ENCODE data around the gene PRG2. TPM values are rescaled to one million over a fixed set of nuclear protein-coding genes. Genes with fewer than 3 reads are reported as not detected.

The PRG2 gene
- total RNA-seq, 1 experiment from 2014 or later = not detected

DNA sequence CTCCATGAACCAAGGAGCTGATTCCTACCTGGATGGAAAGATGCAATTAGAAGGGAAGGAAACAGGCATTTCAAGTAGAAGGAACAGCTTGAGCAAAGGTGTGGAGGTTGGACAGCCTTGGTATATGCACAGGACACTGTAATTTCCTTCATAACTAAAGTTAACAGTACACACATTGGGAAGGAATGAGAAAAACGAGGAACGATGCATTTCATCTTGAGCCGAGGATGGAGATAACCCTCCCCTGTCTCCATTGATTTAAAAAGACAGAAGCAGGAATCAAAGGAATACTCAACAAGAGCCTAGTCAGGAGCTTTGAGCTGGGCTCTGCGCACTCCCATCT lies 2.3 kb upstream of the PRG2 start:
- peaks cover 31% of the 10 kb centered on the region for H3K27me3 ChIP-seq (ENCODE audit: low read length)

DNA sequence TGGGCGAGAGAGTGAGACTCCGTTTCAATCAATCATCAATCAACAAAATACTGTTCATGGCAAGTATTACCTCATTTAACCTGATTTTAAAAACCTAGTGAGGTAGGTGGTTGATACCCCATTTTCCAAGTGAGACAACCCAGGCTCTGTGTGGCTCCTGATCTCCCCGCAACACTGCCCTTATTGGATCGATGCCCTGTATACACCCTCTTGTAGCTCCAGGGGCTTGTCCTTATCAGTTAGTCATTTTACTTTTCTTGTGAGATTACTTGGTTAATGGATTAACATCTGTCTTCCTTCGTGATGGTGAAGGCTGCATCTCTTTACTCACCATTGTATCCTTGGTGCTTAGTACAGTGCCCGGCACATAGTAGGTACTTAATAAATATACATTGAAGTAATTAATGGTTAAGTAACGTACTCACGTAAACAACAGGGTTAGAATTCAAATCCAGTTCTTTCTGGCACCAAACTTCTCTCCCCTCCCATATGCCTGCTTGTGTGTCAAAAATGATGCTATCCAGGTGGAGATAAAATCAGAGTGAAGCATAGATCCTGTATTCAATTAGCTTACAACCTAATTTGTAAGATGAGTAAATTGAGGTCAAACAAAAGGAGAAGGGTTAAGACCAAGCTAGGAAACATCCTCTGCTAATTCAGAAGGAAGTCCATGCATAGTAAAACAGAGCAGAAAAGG lies 1.8 kb upstream of the PRG2 start:
- H3K27ac ChIP-seq (ENCODE audit: low read length) = no peak overlapping the region
- H3K9me3 ChIP-seq (ENCODE audit: low read length) = no peaks in the 10 kb centered on the region
- TF ChIP-seq, protein P1, sequence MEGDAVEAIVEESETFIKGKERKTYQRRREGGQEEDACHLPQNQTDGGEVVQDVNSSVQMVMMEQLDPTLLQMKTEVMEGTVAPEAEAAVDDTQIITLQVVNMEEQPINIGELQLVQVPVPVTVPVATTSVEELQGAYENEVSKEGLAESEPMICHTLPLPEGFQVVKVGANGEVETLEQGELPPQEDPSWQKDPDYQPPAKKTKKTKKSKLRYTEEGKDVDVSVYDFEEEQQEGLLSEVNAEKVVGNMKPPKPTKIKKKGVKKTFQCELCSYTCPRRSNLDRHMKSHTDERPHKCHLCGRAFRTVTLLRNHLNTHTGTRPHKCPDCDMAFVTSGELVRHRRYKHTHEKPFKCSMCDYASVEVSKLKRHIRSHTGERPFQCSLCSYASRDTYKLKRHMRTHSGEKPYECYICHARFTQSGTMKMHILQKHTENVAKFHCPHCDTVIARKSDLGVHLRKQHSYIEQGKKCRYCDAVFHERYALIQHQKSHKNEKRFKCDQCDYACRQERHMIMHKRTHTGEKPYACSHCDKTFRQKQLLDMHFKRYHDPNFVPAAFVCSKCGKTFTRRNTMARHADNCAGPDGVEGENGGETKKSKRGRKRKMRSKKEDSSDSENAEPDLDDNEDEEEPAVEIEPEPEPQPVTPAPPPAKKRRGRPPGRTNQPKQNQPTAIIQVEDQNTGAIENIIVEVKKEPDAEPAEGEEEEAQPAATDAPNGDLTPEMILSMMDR (conservative IDR thresholded peaks at IDR 0.05; ENCODE audit: low read depth, low read length) = no peak
- TF ChIP-seq EZH2 (IDR thresholded peaks at IDR 0.05; ENCODE audit: low read length, unreplicated experiment) = no peak
- TF ChIP-seq EZH2phosphoT487 (IDR thresholded peaks at IDR 0.05; ENCODE audit: borderline replicate concordance, low read length) = no peak
- H3K27me3 ChIP-seq (ENCODE audit: low read length) = peaks cover 34% of the 10 kb centered on the region
- H4K20me1 ChIP-seq (ENCODE audit: low read length) = no peaks in the 10 kb centered on the region
- no peak overlapping the region for H3K9ac ChIP-seq (ENCODE audit: low read length)
- ChIA-PET POLR2A (ENCODE audit: unreplicated experiment) (no interaction called here), CTCF (no interaction called here)
- no peaks in the 10 kb centered on the region for H3K36me3 ChIP-seq (ENCODE audit: low read depth, low read length)
- H3K4me1 ChIP-seq (ENCODE audit: insufficient read depth, low read length) = no peaks in the 10 kb centered on the region
- H3K79me2 ChIP-seq (ENCODE audit: low read length) = no peaks in the 10 kb centered on the region
- no peak overlapping the region for H3K4me2 ChIP-seq (ENCODE audit: low read length)
- no peaks in the 10 kb centered on the region for H3F3A ChIP-seq (ENCODE audit: low read length, unreplicated experiment)
- H2AFZ ChIP-seq (ENCODE audit: low read length) = no peak overlapping the region
- no TSS peak for BruUV-seq (replicated peaks)
- DNase-seq (no peak), ATAC-seq (no peak)
- intact Hi-C loops (cut with micrococcal nuclease) = no loop called here
- no peak overlapping the region for H3K4me3 ChIP-seq (ENCODE audit: low read length)
- no peaks in the 10 kb centered on the region for H3K9me2 ChIP-seq (replicated peaks; ENCODE audit: low read length)

More for the DNA sequence above, 2.3 kb upstream of the PRG2 start:
- Histone ChIP-seq H3K9me3 (ENCODE audit: low read length) (no peaks in the 10 kb centered on the region), H2AFZ (ENCODE audit: low read length) (no peak overlapping the region), H3K9me2 (replicated peaks; ENCODE audit: low read length) (no peaks in the 10 kb centered on the region), H4K20me1 (ENCODE audit: low read length) (no peaks in the 10 kb centered on the region), H3F3A (ENCODE audit: low read length, unreplicated experiment) (no peaks in the 10 kb centered on the region), H3K36me3 (ENCODE audit: low read depth, low read length) (no peaks in the 10 kb centered on the region), H3K27ac (ENCODE audit: low read length) (no peak overlapping the region), H3K79me2 (ENCODE audit: low read length) (no peaks in the 10 kb centered on the region), H3K9ac (ENCODE audit: low read length) (no peak overlapping the region), H3K4me3 (ENCODE audit: low read length) (no peak overlapping the region), H3K4me1 (ENCODE audit: insufficient read depth, low read length) (no peaks in the 10 kb centered on the region), H3K4me2 (ENCODE audit: low read length) (no peak overlapping the region)
- no TSS peak for BruUV-seq (replicated peaks)
- TF ChIP-seq EZH2 (IDR thresholded peaks at IDR 0.05; ENCODE audit: low read length, unreplicated experiment) = no peak
- TF ChIP-seq, protein P1 (conservative IDR thresholded peaks at IDR 0.05; ENCODE audit: low read depth, low read length) = no peak
- TF ChIP-seq EZH2phosphoT487 (IDR thresholded peaks at IDR 0.05; ENCODE audit: borderline replicate concordance, low read length) = no peak
- intact Hi-C loops (cut with micrococcal nuclease) = no loop called here
- POLR2A ChIA-PET (ENCODE audit: unreplicated experiment) = interaction anchor here (0.6 kb wide), 1 partner anchor 84 kb away, joined by 7 read pairs; no protein-coding TSS in a partner anchor
- CTCF ChIA-PET = no interaction called here
- ATAC-seq (no peak), DNase-seq (no peak)

DNA sequence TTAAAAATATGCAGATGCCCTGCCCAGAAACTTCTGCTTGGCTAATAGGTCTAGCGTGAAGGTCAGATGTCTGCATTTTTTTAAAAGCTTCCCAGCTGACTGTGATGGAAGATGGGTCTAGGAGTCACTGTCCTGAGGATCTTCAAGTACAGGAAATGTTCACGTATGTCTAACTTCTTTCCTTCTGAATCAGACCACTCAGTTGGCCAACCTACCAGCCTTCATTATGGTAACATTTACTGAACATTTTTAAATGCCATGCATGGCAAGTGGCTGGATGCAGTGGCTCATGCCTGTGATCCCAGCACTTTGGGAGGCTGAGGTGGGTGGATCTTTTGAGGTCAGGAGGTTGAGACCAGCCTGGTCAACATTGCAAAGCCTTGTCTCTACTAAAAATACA lies 1.1 kb upstream of the PRG2 start:
- Histone ChIP-seq H3K4me3 (ENCODE audit: low read length) (no peak overlapping the region), H3K4me1 (ENCODE audit: insufficient read depth, low read length) (no peaks in the 10 kb centered on the region), H3K79me2 (ENCODE audit: low read length) (no peaks in the 10 kb centered on the region), H3K9me2 (replicated peaks; ENCODE audit: low read length) (no peaks in the 10 kb centered on the region), H3K27me3 (ENCODE audit: low read length) (peaks cover 34% of the 10 kb centered on the region), H3K36me3 (ENCODE audit: low read depth, low read length) (no peaks in the 10 kb centered on the region), H3K9ac (ENCODE audit: low read length) (no peak overlapping the region), H2AFZ (ENCODE audit: low read length) (no peak overlapping the region), H3F3A (ENCODE audit: low read length, unreplicated experiment) (no peaks in the 10 kb centered on the region), H3K9me3 (ENCODE audit: low read length) (no peaks in the 10 kb centered on the region), H3K27ac (ENCODE audit: low read length) (no peak overlapping the region), H3K4me2 (ENCODE audit: low read length) (no peak overlapping the region), H4K20me1 (ENCODE audit: low read length) (no peaks in the 10 kb centered on the region)
- TF ChIP-seq EZH2phosphoT487 (IDR thresholded peaks at IDR 0.05; ENCODE audit: borderline replicate concordance, low read length) = no peak
- TF ChIP-seq EZH2 (IDR thresholded peaks at IDR 0.05; ENCODE audit: low read length, unreplicated experiment) = no peak
- TF ChIP-seq, protein P1 (conservative IDR thresholded peaks at IDR 0.05; ENCODE audit: low read depth, low read length) = no peak
- intact Hi-C loops (cut with micrococcal nuclease) = no loop called here
- no peak for ATAC-seq
- no TSS peak for BruUV-seq (replicated peaks)
- DNase-seq = no peak
- ChIA-PET POLR2A (ENCODE audit: unreplicated experiment) (no interaction called here), CTCF (no interaction called here)
